Measurements from ENCODE around the gene ENTPD5. TPM values are rescaled to one million over a fixed set of nuclear protein-coding genes. Genes with fewer than 3 reads are reported as not detected.

Gene ENTPD5
- total and polyA plus RNA-seq, 2 donors (not counting 3 experiments of a cell fraction or from before 2014, with no cell fraction given), result 8.4 to 13.0 TPM

GRCh38 chr14:73943083-73943482 lies 76.0 kb downstream of the ENTPD5 start:
- TF ChIP-seq CTCF (IDR thresholded peaks at IDR 0.05; ENCODE audit: extremely low read depth in 1 of 2, insufficient read depth in 1 of 2, low read depth in 1 of 2, low read length in 2 of 2) (no peak), JUN (IDR thresholded peaks at IDR 0.05; ENCODE audit: borderline replicate concordance, insufficient read depth, insufficient read length, low read depth) (no peak), GATA2 (IDR thresholded peaks at IDR 0.05; ENCODE audit: insufficient read depth, insufficient read length, low read depth, low read length) (no peak)
- Histone ChIP-seq H4K20me1 (replicated peaks; ENCODE audit: control insufficient read depth, extremely low read depth, insufficient read depth, low read length) (no peaks in the 10 kb centered on the region), H3K4me1 (ENCODE audit: control insufficient read depth, extremely low read depth, insufficient read depth, low read length) (no peaks in the 10 kb centered on the region), H3K9me1 (replicated peaks; ENCODE audit: control insufficient read depth, extremely low read depth, insufficient read depth, low read length) (no peaks in the 10 kb centered on the region), H3K27ac (ENCODE audit: insufficient read depth, low read depth, low read length) (no peak overlapping the region), H3K9me3 (replicated peaks; ENCODE audit: control insufficient read depth, insufficient read depth, low read length) (no peaks in the 10 kb centered on the region), H3K36me3 (ENCODE audit: control insufficient read depth in 2 of 2, extremely low read depth in 1 of 2, insufficient read depth in 2 of 2, low read length in 2 of 2) (peaks cover 0 to 14% of the 10 kb centered on the region in 2 experiments), H3K4me2 (ENCODE audit: insufficient read depth, low read length) (no peak overlapping the region), H3K79me2 (ENCODE audit: control insufficient read depth, insufficient read depth, low read length) (no peaks in the 10 kb centered on the region), H3K4me3 (replicated peaks in 1 of 3; ENCODE audit: insufficient read depth in 1 of 3, low read depth in 1 of 3, low read length in 3 of 3) (no peak overlapping the region), H3K27me3 (ENCODE audit: control insufficient read depth in 2 of 2, insufficient read depth in 2 of 2, low read length in 2 of 2) (no peaks in the 10 kb centered on the region), H3K9ac (replicated peaks; ENCODE audit: extremely low read depth, insufficient read depth, low read length) (no peak overlapping the region), H2AFZ (ENCODE audit: low read depth, low read length) (no peak overlapping the region)
- no peak for FAIRE-seq
- POLR2A ChIA-PET, result interaction anchor here (0.5 kb wide), 1 partner anchor 94 kb away, joined by 3 read pairs; no protein-coding TSS in a partner anchor
- intact Hi-C loops (cut with micrococcal nuclease), result no loop called here
- CTCF ChIA-PET, result interaction anchor here (1.4 kb wide), 1 partner anchor 9 kb away, joined by 4 read pairs; no protein-coding TSS in a partner anchor
- dilution Hi-C loops (cut with MboI; ENCODE audit: extremely low pct_ligation_motif_present, low sequenced_read_pairs), result no loop called here
- no TSS peak for BruUV-seq (replicated peaks)
- no peak for DNase-seq (ENCODE audit: low read depth, low spot score)

GRCh38 chr14:73942180-73942579 lies 76.9 kb downstream of the ENTPD5 start:
- CTCF ChIA-PET, result interaction anchor here (1.4 kb wide), 1 partner anchor 8 kb away, joined by 4 read pairs; no protein-coding TSS in a partner anchor
- TF ChIP-seq EZH2 (IDR thresholded peaks at IDR 0.05; ENCODE audit: borderline replicate concordance, low read depth, low read length, severe bottlenecking) (no peak), JUN (IDR thresholded peaks at IDR 0.05; ENCODE audit: borderline replicate concordance, insufficient read depth, insufficient read length, low read depth) (no peak), POLR2A (IDR thresholded peaks at IDR 0.05; ENCODE audit: low read depth, low read length) (no peak), MYC (IDR thresholded peaks at IDR 0.05; ENCODE audit: low read depth, low read length) (no peak), POLR2AphosphoS5 (IDR thresholded peaks at IDR 0.05; ENCODE audit: insufficient read depth, low read depth, low read length) (no peak), FOS (IDR thresholded peaks at IDR 0.05; ENCODE audit: borderline replicate concordance, insufficient read depth, low read length) (no peak), GATA2 (IDR thresholded peaks at IDR 0.05; ENCODE audit: insufficient read depth, insufficient read length, low read depth, low read length) (no peak), CTCF (IDR thresholded peaks at IDR 0.05; ENCODE audit: extremely low read depth in 1 of 2, insufficient read depth in 1 of 2, low read depth in 1 of 2, low read length in 2 of 2) (no peak)
- TF ChIP-seq, protein P1, sequence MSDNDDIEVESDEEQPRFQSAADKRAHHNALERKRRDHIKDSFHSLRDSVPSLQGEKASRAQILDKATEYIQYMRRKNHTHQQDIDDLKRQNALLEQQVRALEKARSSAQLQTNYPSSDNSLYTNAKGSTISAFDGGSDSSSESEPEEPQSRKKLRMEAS (IDR thresholded peaks at IDR 0.05; ENCODE audit: insufficient read depth, insufficient read length), result no peak

More at GRCh38 chr14:73942180-73942579, 76.9 kb downstream of the ENTPD5 start:
- no peaks in the 10 kb centered on the region for H4K20me1 ChIP-seq (replicated peaks; ENCODE audit: control insufficient read depth, extremely low read depth, insufficient read depth, low read length)
- intact Hi-C loops (cut with micrococcal nuclease) (no loop called here), dilution Hi-C loops (cut with MboI; ENCODE audit: extremely low pct_ligation_motif_present, low sequenced_read_pairs) (no loop called here)
- no peaks in the 10 kb centered on the region for H3K79me2 ChIP-seq (ENCODE audit: control insufficient read depth, insufficient read depth, low read length)
- no peak overlapping the region for H3K9ac ChIP-seq (replicated peaks; ENCODE audit: extremely low read depth, insufficient read depth, low read length)
- POLR2A ChIA-PET, result no interaction called here
- H3K27me3 ChIP-seq (ENCODE audit: control insufficient read depth in 2 of 2, insufficient read depth in 2 of 2, low read length in 2 of 2), result no peaks in the 10 kb centered on the region
- no peak overlapping the region for H3K4me2 ChIP-seq (ENCODE audit: insufficient read depth, low read length)
- no peaks in the 10 kb centered on the region for H3K9me1 ChIP-seq (replicated peaks; ENCODE audit: control insufficient read depth, extremely low read depth, insufficient read depth, low read length)
- DNase-seq (ENCODE audit: low read depth, low spot score), result no peak
- H3K36me3 ChIP-seq (ENCODE audit: control insufficient read depth in 2 of 2, extremely low read depth in 1 of 2, insufficient read depth in 2 of 2, low read length in 2 of 2), result peaks cover 2 to 14% of the 10 kb centered on the region in 2 experiments
- no peak overlapping the region for H3K4me3 ChIP-seq (replicated peaks in 1 of 3; ENCODE audit: insufficient read depth in 1 of 3, low read depth in 1 of 3, low read length in 3 of 3)
- H2AFZ ChIP-seq (ENCODE audit: low read depth, low read length), result no peak overlapping the region
- H3K27ac ChIP-seq (ENCODE audit: insufficient read depth, low read depth, low read length), result no peak overlapping the region
- H3K9me3 ChIP-seq (replicated peaks; ENCODE audit: control insufficient read depth, insufficient read depth, low read length), result no peaks in the 10 kb centered on the region
- no peak for FAIRE-seq
- no TSS peak for BruUV-seq (replicated peaks)
- H3K4me1 ChIP-seq (ENCODE audit: control insufficient read depth, extremely low read depth, insufficient read depth, low read length), result no peaks in the 10 kb centered on the region
